Glutamatergic neuron (in vitro differentiated cells): ENCODE results near the gene PSMD9. TPM values are rescaled to one million over a fixed set of nuclear protein-coding genes. Genes with fewer than 3 reads are reported as not detected.
"Not testable (repeated sequence)": the region's sequence is repeated elsewhere in the genome, so short reads cannot be mapped to it uniquely, and the experiment has no call there.

Experiments used
- DNase-seq: peaks from one replicate; pipeline ENCODE4 v3.0.0; 2022
- H3K27ac Mint-ChIP-seq: one replicate; pipeline ENCODE4 v1.8.0; 2020; ENCODE audit warnings: mild to moderate bottlenecking, mixed read lengths, inconsistent platforms; ENCODE audit not compliant: unreplicated experiment
- H3K27me3 Mint-ChIP-seq: one replicate; pipeline ENCODE4 v1.8.0; 2020; ENCODE audit warnings: mild to moderate bottlenecking, moderate library complexity, mixed read lengths, inconsistent platforms; ENCODE audit not compliant: unreplicated experiment
- H3K36me3 Mint-ChIP-seq: one replicate; pipeline ENCODE4 v1.8.0; 2020; ENCODE audit warnings: mild to moderate bottlenecking, mixed read lengths, inconsistent platforms; ENCODE audit not compliant: unreplicated experiment
- H3K4me1 Mint-ChIP-seq: one replicate; pipeline ENCODE4 v1.8.0; 2020; ENCODE audit warnings: mild to moderate bottlenecking, low read depth, mixed read lengths, inconsistent platforms; ENCODE audit not compliant: unreplicated experiment
- H3K4me3 Mint-ChIP-seq: one replicate; pipeline ENCODE4 v1.8.0; 2020; ENCODE audit warnings: mild to moderate bottlenecking, mixed read lengths, inconsistent platforms; ENCODE audit not compliant: unreplicated experiment
- H3K9me3 Mint-ChIP-seq: one replicate; pipeline ENCODE4 v1.8.0; 2020; ENCODE audit warnings: mild to moderate bottlenecking, moderate library complexity, mixed read lengths, inconsistent platforms; ENCODE audit not compliant: unreplicated experiment
- total RNA-seq: library from RNA; stranded (reverse); fragmentation: NEBNext Ultra II Directional; extraction: Animal tissue kit (Norgen Biotek cat#: 25700); gene quantifications from one replicate; pipeline ENCODE4 v1.2.1, GENCODE V29; 2021; ENCODE audit not compliant: unreplicated experiment
- TF ChIP-seq, protein P1 (sequence below): fragments of 200-600 bp; sonication (generic); IDR thresholded peaks from one replicate; pipeline ENCODE4 v1.5.0; 2021; ENCODE audit not compliant: partially characterized antibody, unreplicated experiment

Gene PSMD9
- total RNA-seq, 1 donor from 2014 or later = 53.2 TPM

GRCh38 chr12:121889274-121889624 lies 659 bp downstream of the PSMD9 start:
- Mint-ChIP-seq H3K4me3 (peak overlapping the region; percentile 99), H3K27ac (peak overlapping the region; percentile 97), H3K36me3 (no peaks in the 10 kb centered on the region), H3K9me3 (peaks cover 3% of the 10 kb centered on the region), H3K27me3 (peaks cover 5% of the 10 kb centered on the region), H3K4me1 (peaks cover 13% of the 10 kb centered on the region)
- TF ChIP-seq, protein P1, sequence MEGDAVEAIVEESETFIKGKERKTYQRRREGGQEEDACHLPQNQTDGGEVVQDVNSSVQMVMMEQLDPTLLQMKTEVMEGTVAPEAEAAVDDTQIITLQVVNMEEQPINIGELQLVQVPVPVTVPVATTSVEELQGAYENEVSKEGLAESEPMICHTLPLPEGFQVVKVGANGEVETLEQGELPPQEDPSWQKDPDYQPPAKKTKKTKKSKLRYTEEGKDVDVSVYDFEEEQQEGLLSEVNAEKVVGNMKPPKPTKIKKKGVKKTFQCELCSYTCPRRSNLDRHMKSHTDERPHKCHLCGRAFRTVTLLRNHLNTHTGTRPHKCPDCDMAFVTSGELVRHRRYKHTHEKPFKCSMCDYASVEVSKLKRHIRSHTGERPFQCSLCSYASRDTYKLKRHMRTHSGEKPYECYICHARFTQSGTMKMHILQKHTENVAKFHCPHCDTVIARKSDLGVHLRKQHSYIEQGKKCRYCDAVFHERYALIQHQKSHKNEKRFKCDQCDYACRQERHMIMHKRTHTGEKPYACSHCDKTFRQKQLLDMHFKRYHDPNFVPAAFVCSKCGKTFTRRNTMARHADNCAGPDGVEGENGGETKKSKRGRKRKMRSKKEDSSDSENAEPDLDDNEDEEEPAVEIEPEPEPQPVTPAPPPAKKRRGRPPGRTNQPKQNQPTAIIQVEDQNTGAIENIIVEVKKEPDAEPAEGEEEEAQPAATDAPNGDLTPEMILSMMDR = no peak
- DNase-seq = no peak

- not testable (repeated sequence) for H3K27me3 Mint-ChIP-seq, H3K9me3 Mint-ChIP-seq, DNase-seq, H3K36me3 Mint-ChIP-seq
- peak overlapping the region; percentile 15 for H3K27ac Mint-ChIP-seq
- H3K4me3 Mint-ChIP-seq = peak overlapping the region; percentile 99
- H3K4me1 Mint-ChIP-seq = peaks cover 13% of the 10 kb centered on the region
Observed at GRCh38 chr12:121889661-121890060, 1.1 kb downstream of the PSMD9 start.

- Mint-ChIP-seq H3K9me3 (peaks cover 4% of the 10 kb centered on the region), H3K36me3 (no peaks in the 10 kb centered on the region), H3K27me3 (peaks cover 2% of the 10 kb centered on the region), H3K4me3 (no peak overlapping the region), H3K4me1 (peaks cover 15% of the 10 kb centered on the region), H3K27ac (no peak overlapping the region)
- DNase-seq = no peak
- TF ChIP-seq, protein P1 = no peak
Observed at GRCh38 chr12:121892673-121893561, 4.3 kb downstream of the PSMD9 start.

GRCh38 chr12:121893961-121894460 lies 5.4 kb downstream of the PSMD9 start:
- DNase-seq = no peak
- Mint-ChIP-seq H3K4me3 (no peak overlapping the region), H3K9me3 (peaks cover 1% of the 10 kb centered on the region), H3K36me3 (no peaks in the 10 kb centered on the region), H3K27ac (no peak overlapping the region), H3K27me3 (no peaks in the 10 kb centered on the region), H3K4me1 (peaks cover 15% of the 10 kb centered on the region)
- TF ChIP-seq, protein P1 = no peak

DNA sequence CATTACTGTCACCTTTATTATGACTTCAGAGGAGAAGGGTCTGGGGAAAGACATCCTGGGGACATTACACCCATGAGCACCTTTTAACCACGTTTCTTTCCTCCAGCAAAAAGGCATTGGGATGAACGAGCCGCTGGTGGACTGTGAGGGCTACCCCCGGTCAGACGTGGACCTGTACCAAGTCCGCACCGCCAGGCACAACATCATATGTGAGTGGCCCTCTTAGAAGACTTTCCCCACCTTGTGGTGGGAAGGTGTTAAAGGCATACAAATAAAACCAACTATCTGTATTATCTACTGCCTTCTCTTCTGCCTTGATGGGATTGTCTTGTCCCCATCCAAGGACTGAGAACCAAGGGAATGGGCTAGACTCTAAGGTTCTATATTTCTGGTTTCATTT lies 6.0 kb downstream of the PSMD9 start:
- Mint-ChIP-seq H3K4me3 (no peak overlapping the region), H3K4me1 (peaks cover 12% of the 10 kb centered on the region), H3K27ac (no peak overlapping the region), H3K27me3 (no peaks in the 10 kb centered on the region), H3K36me3 (no peaks in the 10 kb centered on the region), H3K9me3 (peaks cover 1% of the 10 kb centered on the region)
- peak; percentile 22 for DNase-seq
- TF ChIP-seq, protein P1 = no peak
